HepG2 (cell line): ENCODE measurements around the gene ADCY10. TPM values are rescaled to one million over a fixed set of nuclear protein-coding genes. Genes with fewer than 3 reads are reported as not detected.

Experiments
- ATAD3A ChIP-seq: sonication (generic); formaldehyde crosslinking; IDR thresholded peaks from 2 replicates; pipeline ENCODE4 v1.4.0; 2020; ENCODE audit warnings: missing genetic modification reagents
- HDAC6 ChIP-seq: fragments of 200-600 bp; sonication (generic); IDR thresholded peaks from 2 replicates; pipeline ENCODE4 v1.7.0; 2017; ENCODE audit warnings: mild to moderate bottlenecking, antibody characterized with exemption, low read length, low read depth
- KDM2A ChIP-seq: sonication (generic); formaldehyde crosslinking; IDR thresholded peaks from 2 replicates; pipeline ENCODE4 v1.4.0; 2020; ENCODE audit warnings: low read depth, missing genetic modification reagents, borderline replicate concordance
- KDM5B ChIP-seq: sonication (generic); formaldehyde crosslinking; IDR thresholded peaks from 2 replicates; pipeline ENCODE4 v1.4.0; 2020; ENCODE audit warnings: missing genetic modification reagents, mild to moderate bottlenecking, borderline replicate concordance
- MAFK ChIP-seq, 2 experiments: IDR thresholded peaks in 1 of 2; conservative IDR thresholded peaks in 1 of 2; 2 replicates each; pipeline ENCODE4 v1.6.1; 2011; ENCODE audit warnings: improper control_type of control experiment in 2 of 2, low read length in 2 of 2
- RFX5 ChIP-seq: IDR thresholded peaks from 2 replicates; pipeline ENCODE4 v1.6.1; 2011; ENCODE audit warnings: low read depth, low read length, improper control_type of control experiment
- SIX4 ChIP-seq: sonication (generic); formaldehyde crosslinking; IDR thresholded peaks from 2 replicates; pipeline ENCODE4 v1.4.0; 2020; ENCODE audit warnings: missing genetic modification reagents
- SP4 ChIP-seq: sonication (generic); formaldehyde crosslinking; IDR thresholded peaks from 2 replicates; pipeline ENCODE4 v1.8.1; 2023; ENCODE audit warnings: mild to moderate bottlenecking, missing genetic modification reagents
- TEAD2 ChIP-seq: sonication (generic); formaldehyde crosslinking; IDR thresholded peaks from 2 replicates; pipeline ENCODE4 v1.9.0; 2021; ENCODE audit warnings: missing genetic modification reagents
- ZNF253 ChIP-seq: sonication (generic); formaldehyde crosslinking; IDR thresholded peaks from 2 replicates; pipeline ENCODE4 v1.8.0; 2022; ENCODE audit warnings: mild to moderate bottlenecking, missing genetic modification reagents, borderline replicate concordance
- ZNF430 ChIP-seq: sonication (generic); formaldehyde crosslinking; IDR thresholded peaks from 2 replicates; pipeline ENCODE4 v1.9.0; 2021; ENCODE audit warnings: mild to moderate bottlenecking, missing genetic modification reagents
- ZNF44 ChIP-seq: sonication (generic); formaldehyde crosslinking; IDR thresholded peaks from 2 replicates; pipeline ENCODE4 v1.5.1; 2020; ENCODE audit warnings: mild to moderate bottlenecking, missing genetic modification reagents
- ZNF460 ChIP-seq: sonication (generic); formaldehyde crosslinking; IDR thresholded peaks from 2 replicates; pipeline ENCODE4 v1.5.1; 2020; ENCODE audit warnings: missing genetic modification reagents, mild to moderate bottlenecking, borderline replicate concordance
- ZNF598 ChIP-seq: sonication (generic); formaldehyde crosslinking; IDR thresholded peaks from 2 replicates; pipeline ENCODE4 v1.5.1; 2020; ENCODE audit warnings: mild to moderate bottlenecking, missing genetic modification reagents, borderline replicate concordance
- ZSCAN25 ChIP-seq: sonication (generic); formaldehyde crosslinking; IDR thresholded peaks from 2 replicates; pipeline ENCODE4 v1.8.0; 2022; ENCODE audit warnings: mild to moderate bottlenecking, missing genetic modification reagents
- polyA plus RNA-seq, 8 experiments: library from polyadenylated mRNA; depleted of rRNA in 3 of 8; stranded (reverse) in 7 of 8; unstranded in 1 of 8; fragments of >200 nt; fragmentation: Illumina TruSeq in 4 of 8; extraction: Trizol in 4 of 8; gene quantifications; 2 replicates each; pipeline versions ENCODE4 v1.2.1 to v1.2.3, GENCODE V29; 2011 to 2016; ENCODE audit warnings: low read depth in 4 of 8, missing spikeins in 1 of 8, mixed read lengths in 1 of 8; ENCODE audit not compliant: insufficient read depth in 1 of 8
- total RNA-seq, 5 experiments: library from RNA; depleted of rRNA; stranded (reverse); fragments of >200 nt; fragmentation: Illumina TruSeq; extraction: Trizol; gene quantifications; 2 replicates each; pipeline ENCODE4 v1.2.3, GENCODE V29; 2016; ENCODE audit warnings: low read depth in 1 of 5
- TF ChIP-seq, protein P1 (sequence below): IDR thresholded peaks from 2 replicates; pipeline ENCODE4 v1.6.1; 2016; ENCODE audit warnings: low read depth, missing genetic modification reagents, missing compliant biosample characterization
- TF ChIP-seq, protein P2 (sequence below), 2 experiments: sonication (generic) in 1 of 2; formaldehyde crosslinking in 1 of 2; IDR thresholded peaks; 2 replicates each; pipeline versions ENCODE4 v1.6.1 to v1.9.0; 2014 to 2022; ENCODE audit warnings: antibody characterized with exemption in 1 of 2, borderline replicate concordance in 1 of 2, inconsistent platforms in 1 of 2, low read depth in 1 of 2, missing genetic modification reagents in 1 of 2

ADCY10 gene
- total and polyA plus RNA-seq, 2 of the 13 experiments (the other 11 are each of a cell fraction or from before 2014, with no cell fraction given): 0.02 to 0.03 TPM

GRCh38 chr1:167803358-167804207, 110.4 kb downstream of the ADCY10 start (continued):
- TF ChIP-seq ZNF253 (CRISPR knock-in tag) (no peak), RFX5 (peak; percentile 41; the same call in 1 of the 2 replicates), SP4 (no peak), KDM5B (peak; percentile 59; the same call in 1 of the 2 replicates), ZNF598 (CRISPR knock-in tag) (no peak), ATAD3A (no peak), TEAD2 (CRISPR knock-in tag) (no peak), ZSCAN25 (no peak), SIX4 (CRISPR knock-in tag) (no peak), ZNF430 (CRISPR knock-in tag) (no peak), ZNF460 (CRISPR knock-in tag) (no peak), MAFK (conservative IDR thresholded peaks at IDR 0.05 in 1 of 2, IDR thresholded peaks at IDR 0.05 in 1 of 2; ENCODE audit: low read length in 2 of 2) (peak; percentile 91 to 98), HDAC6 (no peak), KDM2A (peak; percentile 83), ZNF44 (CRISPR knock-in tag) (no peak)
- TF ChIP-seq, protein P1, sequence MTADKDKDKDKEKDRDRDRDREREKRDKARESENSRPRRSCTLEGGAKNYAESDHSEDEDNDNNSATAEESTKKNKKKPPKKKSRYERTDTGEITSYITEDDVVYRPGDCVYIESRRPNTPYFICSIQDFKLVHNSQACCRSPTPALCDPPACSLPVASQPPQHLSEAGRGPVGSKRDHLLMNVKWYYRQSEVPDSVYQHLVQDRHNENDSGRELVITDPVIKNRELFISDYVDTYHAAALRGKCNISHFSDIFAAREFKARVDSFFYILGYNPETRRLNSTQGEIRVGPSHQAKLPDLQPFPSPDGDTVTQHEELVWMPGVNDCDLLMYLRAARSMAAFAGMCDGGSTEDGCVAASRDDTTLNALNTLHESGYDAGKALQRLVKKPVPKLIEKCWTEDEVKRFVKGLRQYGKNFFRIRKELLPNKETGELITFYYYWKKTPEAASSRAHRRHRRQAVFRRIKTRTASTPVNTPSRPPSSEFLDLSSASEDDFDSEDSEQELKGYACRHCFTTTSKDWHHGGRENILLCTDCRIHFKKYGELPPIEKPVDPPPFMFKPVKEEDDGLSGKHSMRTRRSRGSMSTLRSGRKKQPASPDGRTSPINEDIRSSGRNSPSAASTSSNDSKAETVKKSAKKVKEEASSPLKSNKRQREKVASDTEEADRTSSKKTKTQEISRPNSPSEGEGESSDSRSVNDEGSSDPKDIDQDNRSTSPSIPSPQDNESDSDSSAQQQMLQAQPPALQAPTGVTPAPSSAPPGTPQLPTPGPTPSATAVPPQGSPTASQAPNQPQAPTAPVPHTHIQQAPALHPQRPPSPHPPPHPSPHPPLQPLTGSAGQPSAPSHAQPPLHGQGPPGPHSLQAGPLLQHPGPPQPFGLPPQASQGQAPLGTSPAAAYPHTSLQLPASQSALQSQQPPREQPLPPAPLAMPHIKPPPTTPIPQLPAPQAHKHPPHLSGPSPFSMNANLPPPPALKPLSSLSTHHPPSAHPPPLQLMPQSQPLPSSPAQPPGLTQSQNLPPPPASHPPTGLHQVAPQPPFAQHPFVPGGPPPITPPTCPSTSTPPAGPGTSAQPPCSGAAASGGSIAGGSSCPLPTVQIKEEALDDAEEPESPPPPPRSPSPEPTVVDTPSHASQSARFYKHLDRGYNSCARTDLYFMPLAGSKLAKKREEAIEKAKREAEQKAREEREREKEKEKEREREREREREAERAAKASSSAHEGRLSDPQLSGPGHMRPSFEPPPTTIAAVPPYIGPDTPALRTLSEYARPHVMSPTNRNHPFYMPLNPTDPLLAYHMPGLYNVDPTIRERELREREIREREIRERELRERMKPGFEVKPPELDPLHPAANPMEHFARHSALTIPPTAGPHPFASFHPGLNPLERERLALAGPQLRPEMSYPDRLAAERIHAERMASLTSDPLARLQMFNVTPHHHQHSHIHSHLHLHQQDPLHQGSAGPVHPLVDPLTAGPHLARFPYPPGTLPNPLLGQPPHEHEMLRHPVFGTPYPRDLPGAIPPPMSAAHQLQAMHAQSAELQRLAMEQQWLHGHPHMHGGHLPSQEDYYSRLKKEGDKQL (CRISPR knock-in tag): no peak
- TF ChIP-seq, protein P2, sequence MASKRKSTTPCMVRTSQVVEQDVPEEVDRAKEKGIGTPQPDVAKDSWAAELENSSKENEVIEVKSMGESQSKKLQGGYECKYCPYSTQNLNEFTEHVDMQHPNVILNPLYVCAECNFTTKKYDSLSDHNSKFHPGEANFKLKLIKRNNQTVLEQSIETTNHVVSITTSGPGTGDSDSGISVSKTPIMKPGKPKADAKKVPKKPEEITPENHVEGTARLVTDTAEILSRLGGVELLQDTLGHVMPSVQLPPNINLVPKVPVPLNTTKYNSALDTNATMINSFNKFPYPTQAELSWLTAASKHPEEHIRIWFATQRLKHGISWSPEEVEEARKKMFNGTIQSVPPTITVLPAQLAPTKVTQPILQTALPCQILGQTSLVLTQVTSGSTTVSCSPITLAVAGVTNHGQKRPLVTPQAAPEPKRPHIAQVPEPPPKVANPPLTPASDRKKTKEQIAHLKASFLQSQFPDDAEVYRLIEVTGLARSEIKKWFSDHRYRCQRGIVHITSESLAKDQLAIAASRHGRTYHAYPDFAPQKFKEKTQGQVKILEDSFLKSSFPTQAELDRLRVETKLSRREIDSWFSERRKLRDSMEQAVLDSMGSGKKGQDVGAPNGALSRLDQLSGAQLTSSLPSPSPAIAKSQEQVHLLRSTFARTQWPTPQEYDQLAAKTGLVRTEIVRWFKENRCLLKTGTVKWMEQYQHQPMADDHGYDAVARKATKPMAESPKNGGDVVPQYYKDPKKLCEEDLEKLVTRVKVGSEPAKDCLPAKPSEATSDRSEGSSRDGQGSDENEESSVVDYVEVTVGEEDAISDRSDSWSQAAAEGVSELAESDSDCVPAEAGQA (IDR thresholded peaks at IDR 0.05; ENCODE audit: low read depth): no peak
- TF ChIP-seq, protein P2 (CRISPR knock-in tag; IDR thresholded peaks at IDR 0.05; ENCODE audit: borderline replicate concordance): no peak
